Activated CD4-positive, alpha-beta T cell treated with anti-CD3 and anti-CD28 coated beads, Interleukin-2, amount 50 U/mL, for 4 hours (primary cell): ENCODE data around the gene TMPRSS6.
A peak's percentile ranks its signal among the peaks of the same experiment; 100 is the strongest.

Experiments
- DNase-seq, 2 experiments: peaks; one replicate each; pipeline ENCODE4 v3.0.0-alpha.2; 2020

The TMPRSS6 gene

GRCh38 chr22:37139762-37140161, 30.2 kb upstream of the TMPRSS6 start:
- no peak for DNase-seq

GRCh38 chr22:37138849-37139561, 29.5 kb upstream of the TMPRSS6 start:
- no peak for DNase-seq

GRCh38 chr22:37137903-37138665, 28.6 kb upstream of the TMPRSS6 start:
- DNase-seq = no peak

GRCh38 chr22:37137131-37137530, 27.6 kb upstream of the TMPRSS6 start:
- no peak for DNase-seq

GRCh38 chr22:37135023-37135422, 25.5 kb upstream of the TMPRSS6 start:
- no peak for DNase-seq

- no peak for DNase-seq
Observed at GRCh38 chr22:37133304-37134018, 23.9 kb upstream of the TMPRSS6 start.

GRCh38 chr22:37132773-37133172, 23.3 kb upstream of the TMPRSS6 start:
- DNase-seq = no peak

GRCh38 chr22:37129866-37130441, 20.4 kb upstream of the TMPRSS6 start:
- DNase-seq = no peak

GRCh38 chr22:37128555-37129281, 19.2 kb upstream of the TMPRSS6 start:
- no peak for DNase-seq

GRCh38 chr22:37127350-37127878, 17.9 kb upstream of the TMPRSS6 start:
- DNase-seq = no peak

GRCh38 chr22:37126882-37127281, 17.4 kb upstream of the TMPRSS6 start:
- DNase-seq = no peak

GRCh38 chr22:37126383-37126782, 16.9 kb upstream of the TMPRSS6 start:
- DNase-seq = no peak

GRCh38 chr22:37123649-37124048, 14.1 kb upstream of the TMPRSS6 start:
- DNase-seq = no peak

GRCh38 chr22:37122598-37123180, 13.2 kb upstream of the TMPRSS6 start:
- DNase-seq = no peak

- DNase-seq = peak; percentile 93 to 95
Observed at GRCh38 chr22:37121887-37122591, 12.5 kb upstream of the TMPRSS6 start.

GRCh38 chr22:37120569-37121340, 11.2 kb upstream of the TMPRSS6 start:
- no peak for DNase-seq

- no peak for DNase-seq
Observed at GRCh38 chr22:37119872-37120271, 10.4 kb upstream of the TMPRSS6 start.

GRCh38 chr22:37118083-37118482, 8.6 kb upstream of the TMPRSS6 start:
- DNase-seq = no peak

GRCh38 chr22:37117092-37117491, 7.6 kb upstream of the TMPRSS6 start:
- no peak for DNase-seq

GRCh38 chr22:37115032-37115431, 5.5 kb upstream of the TMPRSS6 start:
- no peak for DNase-seq

- no peak for DNase-seq
Observed at GRCh38 chr22:37113757-37114156, 4.2 kb upstream of the TMPRSS6 start.
